AG20443 (cell line): ENCODE measurements around the gene ENTPD2.
"Not testable (repeated sequence)": the region's sequence is repeated elsewhere in the genome, so short reads cannot be mapped to it uniquely, and the experiment has no call there.

ENCODE experiments used
- DNase-seq: peaks from one replicate; pipeline ENCODE4 v3.0.0; 2012; ENCODE audit warnings: low spot score, mixed read lengths

The ENTPD2 gene

GRCh38 chr9:137015976-137016375 lies 37.9 kb downstream of the ENTPD2 start:
- DNase-seq: no peak

- no peak for DNase-seq
These were observed 38.3 kb downstream of the ENTPD2 start for GRCh38 chr9:137015540-137015930.

GRCh38 chr9:137014776-137015539 lies 38.9 kb downstream of the ENTPD2 start:
- DNase-seq: no peak

GRCh38 chr9:137014166-137014565 lies 39.7 kb downstream of the ENTPD2 start:
- no peak for DNase-seq

- DNase-seq: no peak
These were observed 40.3 kb downstream of the ENTPD2 start for GRCh38 chr9:137013571-137013940.

GRCh38 chr9:137012694-137013570 lies 40.9 kb downstream of the ENTPD2 start:
- DNase-seq: no peak

GRCh38 chr9:137011907-137012675 lies 41.8 kb downstream of the ENTPD2 start:
- DNase-seq: no peak

GRCh38 chr9:137011156-137011555 lies 42.7 kb downstream of the ENTPD2 start:
- DNase-seq: no peak

GRCh38 chr9:137009938-137010732 lies 43.7 kb downstream of the ENTPD2 start:
- no peak for DNase-seq

- DNase-seq: no peak
These were observed 44.6 kb downstream of the ENTPD2 start for GRCh38 chr9:137009217-137009616.

- no peak for DNase-seq
These were observed 45.5 kb downstream of the ENTPD2 start for GRCh38 chr9:137008312-137008711.

GRCh38 chr9:137007816-137008270 lies 46.0 kb downstream of the ENTPD2 start:
- DNase-seq: no peak

GRCh38 chr9:137007108-137007815 lies 46.6 kb downstream of the ENTPD2 start:
- no peak for DNase-seq

- DNase-seq: no peak
These were observed 47.5 kb downstream of the ENTPD2 start for GRCh38 chr9:137006116-137007003.

GRCh38 chr9:137004285-137004684 lies 49.6 kb downstream of the ENTPD2 start:
- DNase-seq: not testable (repeated sequence)

GRCh38 chr9:137002646-137003041 lies 51.2 kb downstream of the ENTPD2 start:
- DNase-seq: no peak

GRCh38 chr9:137001857-137002645 lies 51.8 kb downstream of the ENTPD2 start:
- no peak for DNase-seq

GRCh38 chr9:137000177-137000930 lies 53.5 kb downstream of the ENTPD2 start:
- peak; percentile 65 for DNase-seq
